Endodermal cell (in vitro differentiated cells): ENCODE measurements around the gene COL4A1. TPM values are rescaled to one million over a fixed set of nuclear protein-coding genes. Genes with fewer than 3 reads are reported as not detected.

Source experiments
- DNase-seq: peaks from one replicate; pipeline ENCODE4 v3.0.0-alpha.2; 2017
- H3K27ac ChIP-seq: 2 replicates; pipeline ENCODE4 v1.5.1; 2013; ENCODE audit warnings: mild to moderate bottlenecking, low read depth, low read length, moderate library complexity
- H3K27me3 ChIP-seq: 2 replicates; pipeline ENCODE4 v1.6.1; 2013; ENCODE audit warnings: mild to moderate bottlenecking, low read length, moderate library complexity; ENCODE audit not compliant: insufficient read depth, control insufficient read depth, poor library complexity, severe bottlenecking
- H3K36me3 ChIP-seq: 2 replicates; pipeline ENCODE4 v1.7.0; 2013; ENCODE audit warnings: mild to moderate bottlenecking, low read length, moderate library complexity; ENCODE audit not compliant: control insufficient read depth, insufficient read depth
- H3K4me1 ChIP-seq: one replicate; pipeline ENCODE4 v1.7.0; 2013; ENCODE audit warnings: low read length; ENCODE audit not compliant: control insufficient read depth, insufficient read depth
- H3K4me3 ChIP-seq: 2 replicates; pipeline ENCODE4 v1.5.1; 2013; ENCODE audit warnings: mild to moderate bottlenecking, low read length, moderate library complexity
- H3K9ac ChIP-seq: 2 replicates; pipeline ENCODE4 v1.6.1; 2013; ENCODE audit warnings: mild to moderate bottlenecking, low read length, moderate library complexity; ENCODE audit not compliant: poor library complexity, severe bottlenecking; ENCODE audit errors: extremely low read depth
- H3K9me3 ChIP-seq: 2 replicates; pipeline ENCODE4 v1.6.1; 2013; ENCODE audit warnings: mild to moderate bottlenecking, low read length, moderate library complexity; ENCODE audit not compliant: control insufficient read depth
- H3K27ac Mint-ChIP-seq: 2 replicates; pipeline ENCODE4 v1.8.0; 2020; ENCODE audit warnings: mixed read lengths
- H3K27me3 Mint-ChIP-seq: 2 replicates; pipeline ENCODE4 v1.8.0; 2021; ENCODE audit warnings: mild to moderate bottlenecking, mixed read lengths; ENCODE audit not compliant: insufficient read depth
- H3K36me3 Mint-ChIP-seq: 2 replicates; pipeline ENCODE4 v1.8.0; 2020; ENCODE audit warnings: low read depth, mixed read lengths
- H3K4me1 Mint-ChIP-seq: 2 replicates; pipeline ENCODE4 v1.8.0; 2020; ENCODE audit warnings: mixed read lengths
- H3K4me3 Mint-ChIP-seq: 2 replicates; pipeline ENCODE4 v1.8.0; 2020; ENCODE audit warnings: mild to moderate bottlenecking, moderate library complexity, mixed read lengths
- H3K9me3 Mint-ChIP-seq: 2 replicates; pipeline ENCODE4 v1.8.0; 2020; ENCODE audit warnings: mild to moderate bottlenecking, mixed read lengths
- WGBS, 2 experiments: methylation state at CpG; one replicate each; pipeline versions ENCODE4 v1.1.5 to v1.1.7; 2013; ENCODE audit warnings: missing lambda C conversion rate in 2 of 2, mixed read lengths in 1 of 2; ENCODE audit not compliant: insufficient coverage in 1 of 2, insufficient read length in 1 of 2; 5-methylcytosine and 5-hydroxymethylcytosine counted together
- total RNA-seq, 2 donors: library from RNA; stranded (reverse); fragmentation: NEBNext Ultra II Directional in 1 of 2; extraction: Animal tissue kit (Norgen Biotek cat#: 25700) in 1 of 2; gene quantifications; 2 replicates in 1 of 2; 3 replicates in 1 of 2; pipeline ENCODE4 v1.2.1, GENCODE V29; 2021
- TF ChIP-seq, protein P1 (sequence below): fragments of 200-600 bp; sonication (generic); conservative IDR thresholded peaks from 2 replicates; pipeline ENCODE4 v1.5.0; 2021; ENCODE audit warnings: antibody characterized with exemption, mild to moderate bottlenecking

The COL4A1 gene
- total RNA-seq, 2 donors from 2014 or later, result 702 to 764 TPM

DNA sequence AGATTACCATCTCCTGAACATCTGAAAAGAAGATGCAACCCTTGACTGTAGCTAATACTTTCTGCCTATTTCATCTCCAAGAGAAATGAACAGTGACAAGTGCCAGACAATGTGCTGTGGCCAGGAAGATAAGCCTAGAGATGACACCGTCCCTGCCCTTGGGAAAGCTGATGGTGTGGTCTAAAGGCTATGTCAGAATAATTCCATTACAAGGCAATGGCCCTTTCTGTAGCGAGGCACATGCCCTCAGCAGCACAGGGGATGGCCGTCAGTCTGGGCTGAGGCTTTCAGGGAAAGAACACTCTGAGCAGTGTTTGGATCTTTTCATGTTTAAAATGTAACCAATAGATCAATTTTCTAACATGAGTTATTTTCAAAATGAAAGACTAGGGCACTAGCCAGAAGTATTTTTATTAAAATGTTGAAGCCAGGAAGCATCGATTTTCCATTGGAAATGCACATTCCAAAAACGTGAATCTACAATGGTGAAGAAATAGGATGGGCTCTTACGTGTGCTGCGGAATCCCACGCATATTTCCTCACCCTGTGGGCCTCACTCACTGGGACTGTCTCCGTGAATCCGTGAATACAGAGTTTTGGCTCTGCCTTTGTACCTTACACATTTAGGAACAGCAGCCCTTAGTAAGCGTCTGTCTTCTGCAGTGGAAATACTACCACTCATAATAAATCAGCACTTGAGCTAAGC, 22.0 kb downstream of the COL4A1 start:
- H3K4me3 Mint-ChIP-seq, result no peak overlapping the region
- no peaks in the 10 kb centered on the region for H3K9me3 Mint-ChIP-seq
- no peaks in the 10 kb centered on the region for H3K27me3 ChIP-seq
- H3K9me3 ChIP-seq, result no peaks in the 10 kb centered on the region
- DNase-seq, result no peak
- H3K27me3 Mint-ChIP-seq, result no peaks in the 10 kb centered on the region
- peaks cover 2% of the 10 kb centered on the region for H3K4me1 Mint-ChIP-seq
- WGBS, 2 experiments, result 91 to 92% methylated on average over 8 to 11 of the region's 11 CpGs
- H3K9ac ChIP-seq, result no peak overlapping the region
- H3K36me3 ChIP-seq, result peaks cover 92% of the 10 kb centered on the region
- H3K4me3 ChIP-seq, result no peak overlapping the region
- no peaks in the 10 kb centered on the region for H3K4me1 ChIP-seq
- H3K27ac Mint-ChIP-seq, result peak overlapping the region; percentile 17
- H3K36me3 Mint-ChIP-seq, result peaks cover 67% of the 10 kb centered on the region
- TF ChIP-seq, protein P1, sequence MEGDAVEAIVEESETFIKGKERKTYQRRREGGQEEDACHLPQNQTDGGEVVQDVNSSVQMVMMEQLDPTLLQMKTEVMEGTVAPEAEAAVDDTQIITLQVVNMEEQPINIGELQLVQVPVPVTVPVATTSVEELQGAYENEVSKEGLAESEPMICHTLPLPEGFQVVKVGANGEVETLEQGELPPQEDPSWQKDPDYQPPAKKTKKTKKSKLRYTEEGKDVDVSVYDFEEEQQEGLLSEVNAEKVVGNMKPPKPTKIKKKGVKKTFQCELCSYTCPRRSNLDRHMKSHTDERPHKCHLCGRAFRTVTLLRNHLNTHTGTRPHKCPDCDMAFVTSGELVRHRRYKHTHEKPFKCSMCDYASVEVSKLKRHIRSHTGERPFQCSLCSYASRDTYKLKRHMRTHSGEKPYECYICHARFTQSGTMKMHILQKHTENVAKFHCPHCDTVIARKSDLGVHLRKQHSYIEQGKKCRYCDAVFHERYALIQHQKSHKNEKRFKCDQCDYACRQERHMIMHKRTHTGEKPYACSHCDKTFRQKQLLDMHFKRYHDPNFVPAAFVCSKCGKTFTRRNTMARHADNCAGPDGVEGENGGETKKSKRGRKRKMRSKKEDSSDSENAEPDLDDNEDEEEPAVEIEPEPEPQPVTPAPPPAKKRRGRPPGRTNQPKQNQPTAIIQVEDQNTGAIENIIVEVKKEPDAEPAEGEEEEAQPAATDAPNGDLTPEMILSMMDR, result no peak
- H3K27ac ChIP-seq, result no peak overlapping the region

DNA sequence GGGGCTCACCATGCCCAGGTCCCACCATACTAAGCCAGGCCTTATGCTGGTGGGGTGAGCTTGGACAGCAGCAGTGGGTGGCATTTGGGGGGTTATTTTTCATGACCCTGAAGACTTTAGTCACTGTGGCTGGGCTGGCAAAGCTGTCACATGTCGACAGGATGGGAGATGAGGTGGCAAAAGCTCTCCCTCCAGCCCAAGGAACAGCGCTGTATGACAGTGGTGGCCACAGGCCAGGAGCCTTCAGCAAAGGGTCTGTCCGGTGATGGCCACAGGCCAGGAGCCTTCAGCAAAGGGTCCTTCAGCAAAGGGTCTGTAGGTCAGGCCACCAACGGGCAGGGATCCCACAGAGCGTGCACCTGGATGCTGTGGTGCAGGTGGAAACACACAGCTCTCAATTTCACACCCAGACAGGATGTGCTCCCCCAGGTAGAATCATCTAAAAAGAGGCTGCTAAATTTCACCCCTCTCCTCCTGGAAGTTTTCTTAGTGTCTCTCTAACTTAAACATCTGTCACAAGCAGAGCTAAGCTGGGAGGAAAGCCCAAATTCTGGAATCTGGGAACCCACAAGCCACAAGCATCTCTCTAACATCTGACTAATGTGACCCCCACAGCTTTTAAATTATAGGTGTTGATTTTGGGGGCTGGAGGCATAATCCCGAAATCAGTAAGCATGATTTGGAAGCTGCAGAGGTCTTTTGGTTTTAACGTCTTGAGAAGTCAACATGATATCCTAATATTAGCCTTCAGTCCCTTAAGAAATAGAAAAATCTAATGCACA, 23.0 kb downstream of the COL4A1 start:
- no peak overlapping the region for H3K4me3 ChIP-seq
- Mint-ChIP-seq H3K4me3 (no peak overlapping the region), H3K36me3 (peaks cover 59% of the 10 kb centered on the region), H3K27ac (no peak overlapping the region), H3K4me1 (peaks cover 2% of the 10 kb centered on the region), H3K27me3 (no peaks in the 10 kb centered on the region), H3K9me3 (no peaks in the 10 kb centered on the region)
- H3K9me3 ChIP-seq, result no peaks in the 10 kb centered on the region
- TF ChIP-seq, protein P1, result no peak
- H3K4me1 ChIP-seq, result no peaks in the 10 kb centered on the region
- no peak overlapping the region for H3K27ac ChIP-seq
- 96 to 98% methylated on average over 5 to 7 of the region's 7 CpGs for WGBS, 2 experiments
- no peaks in the 10 kb centered on the region for H3K27me3 ChIP-seq
- H3K36me3 ChIP-seq, result peaks cover 91% of the 10 kb centered on the region
- DNase-seq, result no peak
- H3K9ac ChIP-seq, result no peak overlapping the region

DNA sequence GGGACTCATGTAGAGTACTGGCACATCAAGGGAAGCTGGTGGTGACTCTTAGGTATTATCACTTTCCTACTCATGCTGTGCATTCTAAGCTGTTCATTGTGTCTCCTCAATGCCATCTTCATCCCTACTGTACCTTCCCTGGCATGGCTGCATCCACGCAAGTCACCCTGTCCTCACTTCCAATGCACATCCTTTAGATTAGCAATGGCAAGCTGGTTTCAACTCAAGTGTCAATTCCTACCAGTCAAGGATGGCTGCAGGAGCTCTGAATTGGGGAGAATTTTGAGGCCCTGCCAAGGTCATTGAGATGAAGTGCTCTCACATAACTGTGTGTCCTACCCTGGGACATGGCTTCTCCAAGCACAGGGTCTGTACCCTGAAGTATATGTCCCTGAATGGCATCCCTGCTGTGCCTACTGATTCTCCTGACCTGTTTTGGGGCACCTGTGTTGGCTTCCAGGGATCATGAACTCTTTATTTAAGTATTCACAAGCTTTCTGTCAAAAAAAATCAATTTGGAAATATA, 24.6 kb downstream of the COL4A1 start:
- no peak overlapping the region for H3K27ac Mint-ChIP-seq

More for the DNA sequence above, 24.6 kb downstream of the COL4A1 start:
- H3K27me3 ChIP-seq, result no peaks in the 10 kb centered on the region
- H3K36me3 ChIP-seq, result peaks cover 79% of the 10 kb centered on the region
- no peak overlapping the region for H3K4me3 Mint-ChIP-seq
- H3K27me3 Mint-ChIP-seq, result no peaks in the 10 kb centered on the region
- H3K4me1 ChIP-seq, result no peaks in the 10 kb centered on the region
- WGBS, 2 experiments, result 89 to 100% methylated on average over 1 of the region's 1 CpG
- peaks cover 3% of the 10 kb centered on the region for H3K4me1 Mint-ChIP-seq
- H3K9ac ChIP-seq, result no peak overlapping the region
- H3K9me3 Mint-ChIP-seq, result no peaks in the 10 kb centered on the region
- DNase-seq, result no peak
- H3K9me3 ChIP-seq, result no peaks in the 10 kb centered on the region
- H3K27ac ChIP-seq, result no peak overlapping the region
- no peak overlapping the region for H3K4me3 ChIP-seq
- H3K36me3 Mint-ChIP-seq, result peaks cover 49% of the 10 kb centered on the region
- TF ChIP-seq, protein P1, result no peak
